Natural killer cell (primary cell): ENCODE measurements around the gene NOS1AP. TPM values are rescaled to one million over a fixed set of nuclear protein-coding genes. Genes with fewer than 3 reads are reported as not detected.

Experiments used
- ATAC-seq, 3 donors: fragments of 150-1000 bp in 2 of 3; fragments of 200-7000 bp in 1 of 3; cut with Tn5 transposase; 1 replicate in 1 of 3; 2 replicates in 2 of 3; pipeline ENCODE4 v1.10.0; 2021; ENCODE audit warnings: mild to moderate bottlenecking in 2 of 3, moderate library complexity in 2 of 3
- DNase-seq, 2 donors: peaks; one replicate each; pipeline versions ENCODE4 v3.0.0 to v3.0.0-alpha.2; 2013 to 2021; ENCODE audit warnings: mixed read lengths in 1 of 2
- H3K27ac ChIP-seq: one replicate; pipeline ENCODE4 v1.5.1; 2013; ENCODE audit warnings: mild to moderate bottlenecking, low read length
- H3K27me3 ChIP-seq: one replicate; pipeline ENCODE4 v1.6.1; 2013; ENCODE audit warnings: low read length; ENCODE audit not compliant: control insufficient read depth, insufficient read depth
- H3K36me3 ChIP-seq: one replicate; pipeline ENCODE4 v1.6.1; 2013; ENCODE audit warnings: low read length; ENCODE audit not compliant: control insufficient read depth, insufficient read depth
- H3K4me1 ChIP-seq: one replicate; pipeline ENCODE4 v1.6.1; 2013; ENCODE audit warnings: low read length; ENCODE audit not compliant: control insufficient read depth, insufficient read depth
- H3K4me3 ChIP-seq: one replicate; pipeline ENCODE4 v1.5.1; 2013; ENCODE audit warnings: low read length
- H3K9me3 ChIP-seq: one replicate; pipeline ENCODE4 v1.6.1; 2013; ENCODE audit warnings: low read length; ENCODE audit not compliant: control insufficient read depth, insufficient read depth
- H3K27ac Mint-ChIP-seq, 2 donors: one replicate each; pipeline ENCODE4 v1.8.0; 2022; ENCODE audit warnings: mild to moderate bottlenecking in 2 of 2, mixed read lengths in 2 of 2, moderate library complexity in 1 of 2
- H3K27me3 Mint-ChIP-seq, 2 donors: one replicate each; pipeline ENCODE4 v1.8.0; 2022; ENCODE audit warnings: low read depth in 2 of 2, mixed read lengths in 2 of 2
- H3K36me3 Mint-ChIP-seq: one replicate; pipeline ENCODE4 v1.8.0; 2022; ENCODE audit warnings: mixed read lengths
- H3K4me1 Mint-ChIP-seq, 2 donors: one replicate each; pipeline ENCODE4 v1.8.0; 2022; ENCODE audit warnings: mixed read lengths in 2 of 2
- H3K4me3 Mint-ChIP-seq: one replicate; pipeline ENCODE4 v1.8.0; 2022; ENCODE audit warnings: mild to moderate bottlenecking, moderate library complexity, mixed read lengths
- H3K9me3 Mint-ChIP-seq, 2 donors: one replicate each; pipeline ENCODE4 v1.8.0; 2022; ENCODE audit warnings: mixed read lengths in 2 of 2
- WGBS: methylation state at CpG from one replicate; pipeline ENCODE4 v1.1.7; 2013; ENCODE audit warnings: missing lambda C conversion rate; ENCODE audit not compliant: insufficient coverage; 5-methylcytosine and 5-hydroxymethylcytosine counted together
- intact Hi-C: fragments of 100-400 bp; cut with micrococcal nuclease; formaldehyde crosslinking; loops from one replicate; pipeline ENCODE4 v1.14.2; 2022
- total RNA-seq, 4 donors: library from RNA; stranded (reverse); fragments of 120-200 nt in 1 of 4; gene quantifications; one replicate each; pipeline versions ENCODE4 v1.2.3 to v1.2.4, GENCODE V29; 2013 to 2022
- TF ChIP-seq, protein P1 (sequence below): fragments of 200-600 bp; IDR thresholded peaks from one replicate; pipeline ENCODE4 v1.8.0; 2022; ENCODE audit warnings: antibody characterized with exemption

The NOS1AP gene
- total RNA-seq, 3 donors from 2014 or later (not counting 1 experiment from before 2014, with no cell fraction given), result 0.09 to 0.20 TPM; not detected in 1

DNA sequence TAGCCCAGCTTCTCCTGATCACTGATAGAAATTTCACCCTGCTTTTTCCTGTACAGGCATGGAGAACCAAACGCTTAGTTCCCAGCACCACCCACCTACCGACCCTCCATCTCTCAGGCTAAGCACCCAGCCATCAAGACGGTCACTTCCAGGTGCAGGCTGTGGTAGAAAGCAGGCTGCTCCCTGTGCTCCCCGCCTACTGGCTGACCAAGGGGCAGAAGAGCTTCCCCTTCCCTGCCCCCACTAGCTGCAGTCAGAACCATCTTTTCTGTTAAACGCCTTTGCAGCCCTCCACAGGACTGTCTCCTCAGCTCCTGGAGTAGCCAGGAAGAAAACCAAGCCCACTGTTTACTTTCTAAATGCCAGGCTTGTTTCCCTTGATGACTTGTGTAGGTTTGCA, 284.2 kb downstream of the NOS1AP start:
- Mint-ChIP-seq H3K4me3 (no peak overlapping the region), H3K27me3 (peaks cover 6 to 7% of the 10 kb centered on the region in 2 donors), H3K9me3 (no peaks in the 10 kb centered on the region), H3K36me3 (no peaks in the 10 kb centered on the region), H3K27ac (no peak overlapping the region), H3K4me1 (peaks cover 0 to 5% of the 10 kb centered on the region in 2 donors)
- ATAC-seq, result no peak
- intact Hi-C loops, result no loop called here
- H3K36me3 ChIP-seq, result no peaks in the 10 kb centered on the region
- H3K9me3 ChIP-seq, result no peaks in the 10 kb centered on the region
- no peak overlapping the region for H3K27ac ChIP-seq
- H3K4me3 ChIP-seq, result no peak overlapping the region
- H3K4me1 ChIP-seq, result no peaks in the 10 kb centered on the region
- WGBS, result 79% methylated on average over 5 of the region's 5 CpGs
- TF ChIP-seq, protein P1, sequence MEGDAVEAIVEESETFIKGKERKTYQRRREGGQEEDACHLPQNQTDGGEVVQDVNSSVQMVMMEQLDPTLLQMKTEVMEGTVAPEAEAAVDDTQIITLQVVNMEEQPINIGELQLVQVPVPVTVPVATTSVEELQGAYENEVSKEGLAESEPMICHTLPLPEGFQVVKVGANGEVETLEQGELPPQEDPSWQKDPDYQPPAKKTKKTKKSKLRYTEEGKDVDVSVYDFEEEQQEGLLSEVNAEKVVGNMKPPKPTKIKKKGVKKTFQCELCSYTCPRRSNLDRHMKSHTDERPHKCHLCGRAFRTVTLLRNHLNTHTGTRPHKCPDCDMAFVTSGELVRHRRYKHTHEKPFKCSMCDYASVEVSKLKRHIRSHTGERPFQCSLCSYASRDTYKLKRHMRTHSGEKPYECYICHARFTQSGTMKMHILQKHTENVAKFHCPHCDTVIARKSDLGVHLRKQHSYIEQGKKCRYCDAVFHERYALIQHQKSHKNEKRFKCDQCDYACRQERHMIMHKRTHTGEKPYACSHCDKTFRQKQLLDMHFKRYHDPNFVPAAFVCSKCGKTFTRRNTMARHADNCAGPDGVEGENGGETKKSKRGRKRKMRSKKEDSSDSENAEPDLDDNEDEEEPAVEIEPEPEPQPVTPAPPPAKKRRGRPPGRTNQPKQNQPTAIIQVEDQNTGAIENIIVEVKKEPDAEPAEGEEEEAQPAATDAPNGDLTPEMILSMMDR, result no peak
- no peak for DNase-seq
- H3K27me3 ChIP-seq, result no peaks in the 10 kb centered on the region

DNA sequence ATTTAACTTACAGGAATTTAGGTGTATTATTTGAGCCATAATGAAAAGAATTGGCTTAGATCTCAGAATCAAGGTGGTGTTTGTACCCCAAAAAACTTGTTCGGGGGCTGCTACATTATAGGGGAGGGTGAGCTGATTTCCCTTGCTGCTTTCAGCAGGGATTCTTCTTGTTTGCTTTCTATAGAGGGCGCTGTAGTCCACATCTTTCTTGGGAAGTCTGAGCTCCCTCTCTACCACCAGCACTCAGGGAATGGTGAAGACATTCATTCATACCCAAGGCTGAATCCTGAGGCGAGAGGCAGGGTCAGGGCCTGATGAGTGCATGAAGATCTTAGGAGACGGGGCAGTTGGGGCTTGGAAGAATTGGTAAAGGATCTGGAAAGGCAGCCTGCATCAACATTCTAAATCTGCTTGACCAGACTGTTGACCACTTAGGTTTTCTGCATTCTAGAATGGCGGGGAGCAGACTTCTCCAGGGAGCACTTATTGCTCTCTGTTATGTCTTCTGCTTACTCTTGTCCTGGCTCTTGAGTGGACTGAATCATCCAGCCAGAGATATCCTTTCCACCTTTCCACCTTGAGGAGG, 288.3 kb downstream of the NOS1AP start:
- ATAC-seq (peak; percentile 52 to 73 (median 55)), DNase-seq (peak in 1 of 2 donors; percentile 25)
- H3K27ac ChIP-seq, result no peak overlapping the region
- intact Hi-C loops, result loop anchor here (1.0 to 5.0 kb wide), 4 partner anchors 100 to 960 kb away; no protein-coding TSS in a partner anchor
- Mint-ChIP-seq H3K4me3 (no peak overlapping the region), H3K9me3 (no peaks in the 10 kb centered on the region), H3K27ac (no peak overlapping the region), H3K36me3 (no peaks in the 10 kb centered on the region), H3K4me1 (peaks cover 0 to 10% of the 10 kb centered on the region in 2 donors), H3K27me3 (peaks cover 2 to 6% of the 10 kb centered on the region in 2 donors)
- TF ChIP-seq, protein P1, result peak; percentile 73
- peaks cover 11% of the 10 kb centered on the region for H3K4me1 ChIP-seq
- no peaks in the 10 kb centered on the region for H3K27me3 ChIP-seq
- no peaks in the 10 kb centered on the region for H3K9me3 ChIP-seq
- H3K36me3 ChIP-seq, result no peaks in the 10 kb centered on the region
- no peak overlapping the region for H3K4me3 ChIP-seq
- 56% methylated on average over 4 of the region's 5 CpGs for WGBS

DNA sequence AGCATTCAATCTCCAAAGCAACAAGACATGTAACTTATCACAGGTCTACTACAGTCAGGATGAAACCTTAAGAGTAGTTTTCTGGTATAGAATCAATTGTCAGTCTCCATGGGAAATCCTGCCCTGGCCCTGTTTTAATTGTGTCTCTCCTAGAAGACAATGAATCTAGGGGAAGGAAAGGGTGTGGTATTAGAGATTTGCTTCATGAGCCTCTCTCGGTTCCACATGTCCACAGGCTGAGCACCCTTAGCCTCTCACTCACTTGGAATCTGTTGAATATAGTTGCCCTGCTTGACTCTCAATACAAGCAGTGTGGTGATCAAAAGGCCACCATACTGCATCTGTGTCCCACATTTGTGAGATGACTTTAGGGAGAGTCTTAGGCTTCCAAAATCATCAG, 289.4 kb downstream of the NOS1AP start:
- Histone ChIP-seq H3K9me3 (no peaks in the 10 kb centered on the region), H3K4me3 (no peak overlapping the region), H3K27me3 (no peaks in the 10 kb centered on the region), H3K36me3 (no peaks in the 10 kb centered on the region), H3K4me1 (peaks cover 11% of the 10 kb centered on the region), H3K27ac (no peak overlapping the region)
- no peaks in the 10 kb centered on the region for H3K9me3 Mint-ChIP-seq
- H3K4me1 Mint-ChIP-seq, result peaks cover 0 to 10% of the 10 kb centered on the region in 2 donors
- no peak for DNase-seq
- H3K4me3 Mint-ChIP-seq, result no peak overlapping the region
- 57% methylated on average over 1 of the region's 1 CpG for WGBS
- no peak overlapping the region for H3K27ac Mint-ChIP-seq
- no peak for ATAC-seq
- H3K36me3 Mint-ChIP-seq, result no peaks in the 10 kb centered on the region
- intact Hi-C loops, result loop anchor here (5.0 kb wide), 3 partner anchors 98 to 958 kb away; no protein-coding TSS in a partner anchor
- H3K27me3 Mint-ChIP-seq, result peaks cover 2 to 6% of the 10 kb centered on the region in 2 donors
- TF ChIP-seq, protein P1, result no peak
